BJ (cell line): ENCODE results near the gene METTL23. TPM values are rescaled to one million over a fixed set of nuclear protein-coding genes. Genes with fewer than 3 reads are reported as not detected.
"Not testable (repeated sequence)": the region's sequence is repeated elsewhere in the genome, so short reads cannot be mapped to it uniquely, and the experiment has no call there.

ENCODE experiments used
- CTCF ChIA-PET: fragments of 350-600 bp; formaldehyde crosslinking; extraction: SDS; loops from one replicate; lab custom pipeline; 2021; ENCODE audit warnings: antibody characterized with exemption, inconsistent platforms; lab: Yijun Ruan, JAX
- POLR2A ChIA-PET: fragments of 300-600 bp; sonication (Branson Sonifier 250); formaldehyde crosslinking; extraction: SDS; loops from one replicate; lab custom pipeline; 2021; ENCODE audit warnings: antibody characterized with exemption; lab: Charles Lee
- DNase-seq: peaks from one replicate; pipeline ENCODE4 v3.0.0-alpha.2; 2011; ENCODE audit warnings: low read depth
- H3K27me3 ChIP-seq: 2 replicates; pipeline ENCODE4 v1.6.0; 2011; ENCODE audit warnings: low read length; ENCODE audit not compliant: control insufficient read depth, insufficient read depth
- H3K36me3 ChIP-seq: 2 replicates; pipeline ENCODE4 v1.5.1; 2011; ENCODE audit warnings: low read length; ENCODE audit not compliant: control insufficient read depth, insufficient read depth
- H3K4me3 ChIP-seq: 2 replicates; pipeline ENCODE4 v1.5.1; 2011; ENCODE audit warnings: low read depth, mild to moderate bottlenecking, control low read depth, low read length
- CTCF ChIP-seq: IDR thresholded peaks from 2 replicates; pipeline ENCODE4 v1.5.1; 2011; ENCODE audit warnings: low read depth, mild to moderate bottlenecking, control low read depth, inconsistent platforms, low read length, moderate library complexity; ENCODE audit not compliant: insufficient read depth
- polyA plus RNA-seq: library from polyadenylated mRNA; depleted of rRNA; stranded (reverse); fragments of >200 nt; gene quantifications from 2 replicates; pipeline ENCODE4 v1.2.3, GENCODE V29; 2011

The METTL23 gene
- polyA plus RNA-seq, 1 experiment, result 35.0 TPM

GRCh38 chr17:76710863-76711611 is 15.6 kb upstream of the METTL23 start, which contains the start of gene MXRA7:
MXRA7 (minus strand) TSS chr17:76710965; CDS start chr17:76710946, 19 bp downstream.
- POLR2A ChIA-PET, result no interaction called here
- H3K36me3 ChIP-seq, result peaks cover 11% of the 10 kb centered on the region
- CTCF ChIA-PET, result interaction anchor here (0.7 to 1.6 kb wide), 4 partner anchors 9 to 181 kb away, joined by 3 to 6 read pairs (median 3); no protein-coding TSS in a partner anchor
- TF ChIP-seq CTCF, result no peak
- no peaks in the 10 kb centered on the region for H3K27me3 ChIP-seq
- H3K4me3 ChIP-seq, result peak within 1 kb of the TSS; percentile 84
- DNase-seq, result no peak

DNA sequence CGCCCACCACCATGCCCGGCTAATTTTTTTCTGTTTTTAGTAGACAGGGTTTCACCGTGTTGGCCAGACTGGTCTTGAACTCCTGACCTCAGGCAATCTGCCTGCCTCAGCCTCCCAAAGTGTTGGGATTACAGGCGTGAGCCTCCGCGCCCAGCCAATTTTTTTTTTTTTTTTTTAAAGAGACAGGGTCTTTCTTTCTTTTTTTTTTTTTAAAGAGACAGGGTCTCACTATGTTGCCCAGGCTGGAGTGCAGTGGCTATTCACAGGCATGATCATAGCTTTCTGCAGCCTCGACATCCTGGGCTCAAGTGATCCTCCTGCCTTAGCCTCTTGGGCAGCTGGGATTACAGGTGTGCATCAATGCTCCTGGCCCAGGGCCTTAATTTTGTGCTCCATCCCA is 14.3 kb upstream of the METTL23 start:
- H3K4me3 ChIP-seq, DNase-seq, POLR2A ChIA-PET, H3K27me3 ChIP-seq: not testable (repeated sequence)
- H3K36me3 ChIP-seq, result peaks cover 11% of the 10 kb centered on the region
- CTCF ChIA-PET, result interaction anchor here (1.4 to 3.5 kb wide), 2 partner anchors 15 to 31 kb away, joined by 3 to 20 read pairs; no protein-coding TSS in a partner anchor

DNA sequence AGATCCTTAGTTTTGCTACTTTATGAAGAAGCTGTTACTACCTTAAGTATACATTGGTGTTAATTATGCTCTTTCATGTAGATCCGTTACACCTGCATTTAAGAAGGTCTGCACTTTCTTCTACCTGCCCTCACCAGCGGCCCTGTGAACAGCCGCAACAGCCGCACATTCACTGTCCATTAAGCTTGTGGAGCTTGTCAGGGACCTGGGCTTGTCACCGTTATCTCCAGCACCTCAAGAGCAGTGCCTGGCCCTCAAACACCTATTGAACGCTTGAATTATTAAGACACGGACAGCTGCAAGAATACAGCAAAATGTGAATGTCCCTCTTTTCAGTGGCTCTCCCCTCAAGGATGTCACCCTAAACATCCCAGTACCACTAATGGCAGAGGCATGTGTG is 12.9 kb upstream of the METTL23 start:
- CTCF ChIA-PET, result interaction anchor here (0.7 to 3.5 kb wide), 11 partner anchors 12 to 190 kb away, joined by 3 to 23 read pairs (median 5); partner anchors contain the start of genes JMJD6 and SRSF2
- Histone ChIP-seq H3K27me3 (no peaks in the 10 kb centered on the region), H3K4me3 (no peak overlapping the region), H3K36me3 (peaks cover 17% of the 10 kb centered on the region)
- DNase-seq, result no peak
- POLR2A ChIA-PET, result no interaction called here
- no peak for TF ChIP-seq CTCF

GRCh38 chr17:76714336-76714735 is 12.3 kb upstream of the METTL23 start:
- Histone ChIP-seq H3K27me3 (no peaks in the 10 kb centered on the region), H3K36me3 (peaks cover 18% of the 10 kb centered on the region), H3K4me3 (no peak overlapping the region)
- CTCF ChIA-PET, result interaction anchor here (0.9 to 3.5 kb wide), 10 partner anchors 11 to 191 kb away, joined by 3 to 23 read pairs (median 5); partner anchors contain the start of genes JMJD6 and SRSF2
- no peak for TF ChIP-seq CTCF
- DNase-seq, result no peak
- POLR2A ChIA-PET, result no interaction called here

DNA sequence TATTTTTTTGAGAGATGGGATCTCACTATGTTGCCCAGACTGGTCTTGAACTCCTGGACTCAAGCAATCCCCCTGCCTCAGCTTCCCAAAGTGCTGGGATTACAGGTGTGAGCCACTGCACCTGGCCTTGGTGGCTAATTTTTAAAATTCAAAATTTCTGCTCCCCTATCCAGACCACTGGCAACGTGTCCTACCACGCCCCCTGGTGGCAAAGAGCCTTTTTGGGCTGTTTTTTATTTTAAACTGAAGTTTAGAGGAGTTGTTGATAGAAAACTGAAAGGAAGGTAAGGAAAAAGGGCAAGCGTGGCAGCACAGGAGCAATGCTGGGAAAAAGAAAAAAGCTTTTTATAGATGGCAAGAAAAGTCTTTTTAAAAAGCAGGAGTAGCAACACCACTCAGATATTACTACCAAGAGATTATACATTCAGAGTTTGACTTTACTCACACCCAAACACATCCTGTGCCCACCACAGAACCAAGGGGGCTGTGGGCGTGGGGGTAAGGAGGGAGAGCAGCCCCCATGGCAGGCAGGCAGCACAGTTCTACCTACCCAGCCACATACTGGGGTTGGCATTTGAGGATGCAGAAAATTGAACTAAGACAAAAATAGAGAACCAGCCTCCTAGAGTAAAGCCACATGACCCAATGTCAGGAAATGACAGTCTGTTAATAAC is 11.7 kb upstream of the METTL23 start:
- Histone ChIP-seq H3K27me3 (no peaks in the 10 kb centered on the region), H3K4me3 (no peak overlapping the region), H3K36me3 (peaks cover 18% of the 10 kb centered on the region)
- DNase-seq, result no peak
- ChIA-PET POLR2A (no interaction called here), CTCF (interaction anchor here (0.9 to 3.5 kb wide), 7 partner anchors 11 to 156 kb away, joined by 3 to 25 read pairs (median 5); partner anchors contain the start of genes JMJD6 and METTL23)
- TF ChIP-seq CTCF, result peak; percentile 81
